ENCODE measurements around the gene BDNF.

DNA sequence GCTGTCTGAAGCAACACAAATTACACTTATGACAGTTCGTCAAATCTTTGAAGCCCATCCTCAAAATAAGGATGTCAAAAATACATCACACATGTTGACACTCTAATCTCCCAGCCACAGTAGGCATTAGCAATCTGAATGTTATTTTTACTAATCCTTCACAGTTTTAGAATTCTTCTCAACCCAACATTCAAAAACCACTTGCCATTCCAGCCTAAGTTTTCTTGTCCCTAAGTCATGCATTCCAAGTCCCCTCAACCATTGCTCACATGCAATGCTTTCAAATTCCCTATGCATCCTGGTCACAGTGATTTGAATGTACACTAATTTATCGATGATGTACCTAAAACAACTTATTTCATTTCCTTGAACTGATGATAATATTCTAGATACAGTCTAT, 7.5 kb downstream of the BDNF start:
- no peak for TF ChIP-seq POLR2A (IDR thresholded peaks at IDR 0.05; ENCODE audit: low read length)
- TF ChIP-seq GATA1 (IDR thresholded peaks at IDR 0.05; ENCODE audit: low read depth, low read length) = no peak

Data from erythroblast (primary cell).